Nephron (organoid): Measurements from ENCODE around the gene MARS1.

Source experiments
- H3K27ac Mint-ChIP-seq, 3 experiments: 2 replicates each; pipeline ENCODE4 v1.8.0; 2020; ENCODE audit warnings: mixed read lengths in 3 of 3, mild to moderate bottlenecking in 2 of 3, moderate library complexity in 1 of 3
- H3K27me3 Mint-ChIP-seq: 2 replicates; pipeline ENCODE4 v1.8.0; 2021; ENCODE audit warnings: low read depth, mild to moderate bottlenecking, moderate library complexity, mixed read lengths
- H3K36me3 Mint-ChIP-seq: 2 replicates; pipeline ENCODE4 v1.8.0; 2020; ENCODE audit warnings: low read depth, mixed read lengths
- H3K4me1 Mint-ChIP-seq: 2 replicates; pipeline ENCODE4 v1.8.0; 2020; ENCODE audit warnings: mixed read lengths
- H3K4me3 Mint-ChIP-seq, 3 experiments: 2 replicates each; pipeline ENCODE4 v1.8.0; 2020; ENCODE audit warnings: mild to moderate bottlenecking in 3 of 3, mixed read lengths in 3 of 3, moderate library complexity in 2 of 3
- H3K9me3 Mint-ChIP-seq: 2 replicates; pipeline ENCODE4 v1.8.0; 2020; ENCODE audit warnings: mixed read lengths
- TF ChIP-seq, protein P1 (sequence below), 3 experiments: fragments of 200-600 bp; sonication (generic); IDR thresholded peaks; one replicate each; pipeline ENCODE4 v1.5.0; 2021; ENCODE audit warnings: antibody characterized with exemption in 3 of 3; ENCODE audit not compliant: unreplicated experiment in 3 of 3

Gene MARS1

DNA sequence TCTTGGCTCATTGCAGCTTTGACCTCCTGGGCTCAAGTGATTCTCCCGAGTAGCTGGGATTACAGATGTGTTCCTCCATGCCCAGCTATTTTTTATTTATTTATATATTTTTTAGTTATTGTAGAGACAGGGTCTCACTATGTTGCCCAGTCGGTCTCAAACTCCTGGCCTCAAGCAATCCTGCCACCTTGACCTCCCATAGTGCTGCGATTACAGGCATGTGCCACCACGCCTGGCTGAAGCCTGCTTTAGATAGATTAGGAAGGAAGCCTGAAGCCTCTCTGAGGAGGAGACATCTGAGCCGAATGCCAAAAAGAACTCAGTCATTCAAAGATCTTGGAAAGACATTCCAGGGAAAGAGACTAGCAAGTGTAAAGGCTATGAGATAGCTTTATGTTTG, 43.1 kb upstream of the MARS1 start:
- no peaks in the 10 kb centered on the region for H3K4me1 Mint-ChIP-seq
- no peak overlapping the region for H3K27ac Mint-ChIP-seq
- no peaks in the 10 kb centered on the region for H3K27me3 Mint-ChIP-seq
- H3K36me3 Mint-ChIP-seq = no peaks in the 10 kb centered on the region
- H3K9me3 Mint-ChIP-seq = peaks cover 5% of the 10 kb centered on the region
- no peak overlapping the region for H3K4me3 Mint-ChIP-seq
- TF ChIP-seq, protein P1, sequence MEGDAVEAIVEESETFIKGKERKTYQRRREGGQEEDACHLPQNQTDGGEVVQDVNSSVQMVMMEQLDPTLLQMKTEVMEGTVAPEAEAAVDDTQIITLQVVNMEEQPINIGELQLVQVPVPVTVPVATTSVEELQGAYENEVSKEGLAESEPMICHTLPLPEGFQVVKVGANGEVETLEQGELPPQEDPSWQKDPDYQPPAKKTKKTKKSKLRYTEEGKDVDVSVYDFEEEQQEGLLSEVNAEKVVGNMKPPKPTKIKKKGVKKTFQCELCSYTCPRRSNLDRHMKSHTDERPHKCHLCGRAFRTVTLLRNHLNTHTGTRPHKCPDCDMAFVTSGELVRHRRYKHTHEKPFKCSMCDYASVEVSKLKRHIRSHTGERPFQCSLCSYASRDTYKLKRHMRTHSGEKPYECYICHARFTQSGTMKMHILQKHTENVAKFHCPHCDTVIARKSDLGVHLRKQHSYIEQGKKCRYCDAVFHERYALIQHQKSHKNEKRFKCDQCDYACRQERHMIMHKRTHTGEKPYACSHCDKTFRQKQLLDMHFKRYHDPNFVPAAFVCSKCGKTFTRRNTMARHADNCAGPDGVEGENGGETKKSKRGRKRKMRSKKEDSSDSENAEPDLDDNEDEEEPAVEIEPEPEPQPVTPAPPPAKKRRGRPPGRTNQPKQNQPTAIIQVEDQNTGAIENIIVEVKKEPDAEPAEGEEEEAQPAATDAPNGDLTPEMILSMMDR (IDR thresholded peaks at IDR 0.05; ENCODE audit: unreplicated experiment in 3 of 3) = no peak

DNA sequence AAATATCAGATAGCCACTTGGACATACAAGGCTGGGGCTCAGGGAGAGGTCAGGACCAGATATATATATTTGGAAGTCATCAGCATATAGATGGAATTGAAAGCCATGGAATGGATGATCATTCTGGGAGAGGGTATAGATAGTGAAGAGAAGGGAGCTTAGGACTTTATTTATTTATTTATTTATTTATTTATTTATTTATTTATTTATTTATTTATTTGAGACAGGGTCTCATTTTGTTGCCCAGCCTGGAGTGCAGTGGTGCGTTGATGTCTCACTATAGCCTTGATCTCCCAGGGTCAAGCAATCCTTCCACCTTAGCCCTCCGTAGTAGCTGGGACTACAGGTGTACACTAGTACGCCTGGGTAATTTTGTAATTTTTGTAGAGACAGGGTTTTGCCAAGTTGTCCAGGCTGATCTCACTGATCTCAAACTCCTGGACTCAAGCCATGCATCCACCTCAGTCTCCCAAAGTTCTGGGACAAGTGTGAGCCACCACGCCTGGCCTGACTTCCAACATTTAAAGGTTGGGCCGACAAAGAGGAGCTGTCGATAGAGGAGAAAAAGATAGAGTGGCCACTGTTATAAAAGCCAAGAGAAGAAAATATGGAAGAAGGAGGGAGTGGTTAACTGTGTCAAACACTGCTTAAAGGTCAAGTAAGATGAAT, 41.4 kb upstream of the MARS1 start:
- Mint-ChIP-seq H3K4me1 (peaks cover 1% of the 10 kb centered on the region), H3K9me3 (peaks cover 3% of the 10 kb centered on the region), H3K4me3 (no peak overlapping the region), H3K36me3 (no peaks in the 10 kb centered on the region), H3K27me3 (no peaks in the 10 kb centered on the region), H3K27ac (no peak overlapping the region)
- TF ChIP-seq, protein P1 (IDR thresholded peaks at IDR 0.05; ENCODE audit: unreplicated experiment in 3 of 3) = no peak

DNA sequence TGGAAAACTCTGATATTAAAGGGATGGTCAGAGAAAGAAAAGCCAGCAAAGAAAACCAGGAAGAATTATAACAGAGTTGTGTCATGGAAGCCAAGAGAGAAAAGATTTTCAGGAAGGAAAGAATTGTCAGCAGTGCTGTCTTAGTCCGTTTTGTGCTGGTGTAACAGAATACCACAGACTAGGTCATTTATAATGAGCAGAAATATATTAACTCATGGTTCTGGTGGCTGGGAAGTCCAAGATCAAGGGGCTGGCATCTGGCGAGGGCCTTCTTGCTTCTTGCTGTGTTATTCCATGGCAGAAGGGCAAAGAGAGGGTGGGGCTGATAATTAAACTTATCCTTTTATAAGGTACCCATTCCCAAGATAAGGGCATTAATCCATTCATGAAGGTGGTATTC, 39.2 kb upstream of the MARS1 start:
- no peaks in the 10 kb centered on the region for H3K36me3 Mint-ChIP-seq
- no peak overlapping the region for H3K4me3 Mint-ChIP-seq
- no peaks in the 10 kb centered on the region for H3K9me3 Mint-ChIP-seq
- H3K4me1 Mint-ChIP-seq = peaks cover 18% of the 10 kb centered on the region
- TF ChIP-seq, protein P1 (IDR thresholded peaks at IDR 0.05; ENCODE audit: unreplicated experiment in 3 of 3) = no peak
- no peaks in the 10 kb centered on the region for H3K27me3 Mint-ChIP-seq
- H3K27ac Mint-ChIP-seq = no peak overlapping the region

DNA sequence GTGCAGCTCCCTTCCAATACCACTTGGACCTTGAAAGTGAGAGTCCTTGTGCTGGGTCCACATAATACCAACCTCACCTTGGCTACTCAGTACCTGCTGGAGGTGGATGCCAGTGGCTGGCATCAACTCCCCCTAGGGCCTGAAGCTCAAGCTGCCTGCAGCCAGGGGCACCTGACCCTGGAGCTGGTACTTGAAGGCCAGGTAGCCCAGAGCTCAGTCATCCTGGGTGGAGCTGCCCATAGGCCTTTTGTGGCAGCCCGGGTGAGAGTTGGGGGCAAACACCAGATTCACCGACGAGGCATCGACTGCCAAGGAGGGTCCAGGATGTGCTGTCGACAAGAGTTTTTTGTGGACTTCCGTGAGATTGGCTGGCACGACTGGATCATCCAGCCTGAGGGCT, 38.5 kb upstream of the MARS1 start:
- Mint-ChIP-seq H3K27ac (no peak overlapping the region), H3K4me3 (no peak overlapping the region), H3K4me1 (peaks cover 18% of the 10 kb centered on the region), H3K27me3 (no peaks in the 10 kb centered on the region), H3K9me3 (no peaks in the 10 kb centered on the region), H3K36me3 (no peaks in the 10 kb centered on the region)
- TF ChIP-seq, protein P1 (IDR thresholded peaks at IDR 0.05; ENCODE audit: unreplicated experiment in 3 of 3) = no peak

DNA sequence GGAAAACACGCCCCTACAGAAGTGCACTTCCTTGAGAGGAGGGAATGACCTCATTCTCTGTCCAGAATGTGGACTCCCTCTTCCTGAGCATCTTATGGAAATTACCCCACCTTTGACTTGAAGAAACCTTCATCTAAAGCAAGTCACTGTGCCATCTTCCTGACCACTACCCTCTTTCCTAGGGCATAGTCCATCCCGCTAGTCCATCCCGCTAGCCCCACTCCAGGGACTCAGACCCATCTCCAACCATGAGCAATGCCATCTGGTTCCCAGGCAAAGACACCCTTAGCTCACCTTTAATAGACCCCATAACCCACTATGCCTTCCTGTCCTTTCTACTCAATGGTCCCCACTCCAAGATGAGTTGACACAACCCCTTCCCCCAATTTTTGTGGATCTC, 37.8 kb upstream of the MARS1 start:
- Mint-ChIP-seq H3K36me3 (no peaks in the 10 kb centered on the region), H3K27ac (no peak overlapping the region), H3K4me3 (no peak overlapping the region), H3K9me3 (no peaks in the 10 kb centered on the region), H3K4me1 (peaks cover 25% of the 10 kb centered on the region), H3K27me3 (no peaks in the 10 kb centered on the region)
- TF ChIP-seq, protein P1 (IDR thresholded peaks at IDR 0.05; ENCODE audit: unreplicated experiment in 3 of 3) = no peak

DNA sequence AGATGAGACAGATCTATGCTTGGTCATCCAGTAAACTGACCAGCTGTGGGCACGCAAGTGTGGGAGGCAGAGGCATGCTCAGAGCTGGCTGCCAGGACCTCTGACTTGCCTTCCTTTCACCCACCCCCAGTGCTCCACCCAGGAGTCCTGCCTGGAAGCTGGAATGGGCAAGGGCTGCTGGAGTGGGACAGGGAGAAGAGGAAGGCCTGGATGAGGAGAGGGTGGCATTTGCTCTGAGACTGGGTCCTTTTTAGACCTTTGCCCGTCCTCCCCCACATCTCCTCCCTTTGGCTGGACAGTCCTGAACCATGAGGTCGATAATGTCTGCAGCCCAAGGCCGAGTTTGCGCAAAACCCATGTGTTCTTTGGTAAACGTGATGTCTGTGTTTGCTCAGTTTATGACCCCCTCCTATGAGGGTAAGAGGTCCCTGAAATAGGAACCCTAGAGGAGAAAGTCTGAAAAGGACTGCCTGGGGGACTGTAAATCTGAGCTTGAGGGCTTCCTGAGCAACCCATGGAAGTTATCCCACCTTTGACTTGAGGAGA, 36.6 kb upstream of the MARS1 start:
- no peak overlapping the region for H3K27ac Mint-ChIP-seq

More for the DNA sequence above, 36.6 kb upstream of the MARS1 start:
- peaks cover 4% of the 10 kb centered on the region for H3K27me3 Mint-ChIP-seq
- H3K36me3 Mint-ChIP-seq = no peaks in the 10 kb centered on the region
- TF ChIP-seq, protein P1 (IDR thresholded peaks at IDR 0.05; ENCODE audit: unreplicated experiment in 3 of 3) = no peak
- peaks cover 37% of the 10 kb centered on the region for H3K4me1 Mint-ChIP-seq
- no peak overlapping the region for H3K4me3 Mint-ChIP-seq
- H3K9me3 Mint-ChIP-seq = no peaks in the 10 kb centered on the region
